NCI-H2107 treated with DMSO at 0.1 percent for 48 hours (cell line): Measurements from ENCODE around the gene MRPL27.
"Not testable (repeated sequence)": the region's sequence is repeated elsewhere in the genome, so short reads cannot be mapped to it uniquely, and the experiment has no call there.

Experiments used
- DNase-seq: peaks from one replicate; lab custom pipeline; 2025; ENCODE audit not compliant: unreplicated experiment; lab: John Stamatoyannopoulos, UW

Gene MRPL27

GRCh38 chr17:50347117-50347893, 25.7 kb downstream of the MRPL27 start:
- no peak for DNase-seq

GRCh38 chr17:50346313-50347116, 26.5 kb downstream of the MRPL27 start:
- no peak for DNase-seq

- peak; percentile 23 for DNase-seq
Observed at GRCh38 chr17:50345432-50346312, 27.3 kb downstream of the MRPL27 start, which contains the start of gene XYLT2. TSS of gene XYLT2 (plus strand) at chr17:50346126. CDS start at chr17:50346141, 15 bp downstream.

DNA sequence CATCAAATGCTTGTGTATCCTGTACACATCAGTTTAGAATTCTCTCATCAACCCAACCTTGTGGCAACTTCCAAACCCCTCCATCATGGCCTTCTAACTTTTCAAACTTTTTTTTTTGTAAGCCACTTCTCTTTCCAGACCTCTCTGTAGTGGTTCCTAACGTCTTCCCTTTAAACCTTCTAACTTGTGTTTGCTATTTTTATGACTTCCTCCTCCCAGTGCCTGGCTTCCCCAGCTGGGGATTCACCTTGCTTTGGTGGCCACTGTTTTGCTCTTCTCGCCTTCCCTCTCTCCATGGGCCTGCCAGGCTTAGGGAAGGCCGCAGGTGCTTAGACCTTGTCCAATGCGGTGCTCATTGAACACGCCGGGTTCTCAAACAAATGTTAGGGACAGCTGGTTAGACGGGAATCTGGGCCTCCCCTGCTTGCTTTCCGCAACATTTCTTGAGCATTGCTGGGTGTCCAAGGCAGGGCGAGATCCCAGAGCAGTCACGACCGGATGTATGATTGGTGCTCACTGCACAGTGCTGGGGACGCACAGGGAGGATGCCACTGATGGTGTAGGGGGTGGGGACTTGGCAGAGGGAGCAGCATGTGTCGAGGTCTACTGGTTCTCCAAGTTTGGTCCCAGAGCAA, 28.1 kb downstream of the MRPL27 start:
- DNase-seq: no peak

DNA sequence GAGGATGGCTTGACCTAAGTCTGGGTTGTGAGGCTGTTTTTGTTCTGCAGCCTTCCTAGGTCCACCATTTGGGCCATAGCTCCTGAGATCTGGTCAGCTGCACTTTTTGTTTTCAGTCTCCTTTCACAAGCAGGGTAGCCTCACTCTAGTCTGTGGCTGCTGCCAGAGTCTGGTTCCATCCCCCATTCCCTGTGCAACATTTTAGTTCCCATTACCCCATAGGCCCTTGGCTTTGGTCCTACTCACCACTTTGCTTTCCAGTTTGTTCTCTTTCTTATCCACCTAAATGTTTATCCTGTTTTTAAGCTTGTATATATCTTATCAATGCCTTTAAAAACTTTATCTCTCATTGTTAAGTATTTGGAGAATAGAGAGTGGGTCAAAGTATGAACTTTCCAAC, 33.6 kb downstream of the MRPL27 start:
- DNase-seq: no peak

GRCh38 chr17:50338645-50339044, 34.3 kb downstream of the MRPL27 start:
- no peak for DNase-seq

DNA sequence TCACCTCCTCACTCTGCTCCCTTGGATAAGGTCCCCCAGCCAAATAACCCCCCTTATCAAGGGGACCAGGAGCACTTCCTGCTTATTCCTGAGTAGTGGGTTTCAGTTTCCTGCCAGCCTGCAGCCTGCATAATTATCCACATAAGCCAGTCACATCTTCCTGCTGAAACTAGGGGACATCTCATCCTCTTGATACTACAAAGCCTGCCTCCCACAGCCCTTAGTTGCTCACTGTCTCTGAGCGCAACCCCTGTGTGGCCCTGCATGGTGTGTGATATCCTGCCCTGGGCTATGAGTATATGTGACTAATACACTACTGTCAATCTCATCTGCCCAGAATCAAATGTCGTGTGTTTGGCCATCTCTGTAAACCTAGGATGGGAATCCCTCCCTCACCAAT, 35.0 kb downstream of the MRPL27 start:
- no peak for DNase-seq

DNA sequence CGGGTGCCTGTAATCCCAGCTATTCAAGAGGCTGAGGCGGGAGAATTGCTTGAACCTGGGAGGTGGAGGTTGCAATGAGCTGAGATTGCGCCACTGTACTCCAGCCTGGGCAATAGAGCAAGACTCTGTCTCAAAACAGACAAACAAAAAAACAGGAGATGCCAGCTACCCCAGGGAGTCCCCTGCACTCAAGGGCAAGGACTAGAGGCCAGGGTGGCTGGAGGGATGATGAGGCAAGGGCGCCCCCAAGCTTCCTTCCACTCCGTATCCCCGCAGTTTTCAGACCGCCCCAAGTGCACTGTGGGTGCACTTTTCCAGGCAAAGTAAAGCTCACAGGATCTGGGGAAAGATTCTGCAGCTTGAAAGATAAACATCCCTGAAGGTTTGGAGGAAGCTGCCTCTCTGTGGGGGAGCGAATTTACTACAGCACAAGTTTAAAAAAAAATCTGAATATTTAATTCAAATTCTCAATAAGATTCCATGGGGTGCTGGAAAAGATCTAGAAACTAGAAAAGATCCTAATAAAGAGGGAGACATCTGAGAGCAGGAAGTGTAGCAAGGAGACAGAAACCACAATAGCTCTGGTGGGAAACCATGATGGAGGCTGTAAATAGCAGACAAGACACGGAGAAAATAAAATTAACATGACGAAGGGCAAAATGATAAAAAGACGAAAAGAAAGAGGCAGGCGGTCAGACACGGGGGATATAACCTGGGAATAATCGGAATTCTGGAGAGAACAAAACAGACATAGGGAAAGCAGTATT, 39.5 kb downstream of the MRPL27 start:
- DNase-seq: not testable (repeated sequence)

GRCh38 chr17:50332196-50332595, 40.8 kb downstream of the MRPL27 start:
- DNase-seq: no peak

GRCh38 chr17:50331085-50331791, 41.7 kb downstream of the MRPL27 start:
- no peak for DNase-seq

- no peak for DNase-seq
Observed at GRCh38 chr17:50330151-50330775, 42.7 kb downstream of the MRPL27 start.

GRCh38 chr17:50329716-50330115, 43.3 kb downstream of the MRPL27 start:
- no peak for DNase-seq

DNA sequence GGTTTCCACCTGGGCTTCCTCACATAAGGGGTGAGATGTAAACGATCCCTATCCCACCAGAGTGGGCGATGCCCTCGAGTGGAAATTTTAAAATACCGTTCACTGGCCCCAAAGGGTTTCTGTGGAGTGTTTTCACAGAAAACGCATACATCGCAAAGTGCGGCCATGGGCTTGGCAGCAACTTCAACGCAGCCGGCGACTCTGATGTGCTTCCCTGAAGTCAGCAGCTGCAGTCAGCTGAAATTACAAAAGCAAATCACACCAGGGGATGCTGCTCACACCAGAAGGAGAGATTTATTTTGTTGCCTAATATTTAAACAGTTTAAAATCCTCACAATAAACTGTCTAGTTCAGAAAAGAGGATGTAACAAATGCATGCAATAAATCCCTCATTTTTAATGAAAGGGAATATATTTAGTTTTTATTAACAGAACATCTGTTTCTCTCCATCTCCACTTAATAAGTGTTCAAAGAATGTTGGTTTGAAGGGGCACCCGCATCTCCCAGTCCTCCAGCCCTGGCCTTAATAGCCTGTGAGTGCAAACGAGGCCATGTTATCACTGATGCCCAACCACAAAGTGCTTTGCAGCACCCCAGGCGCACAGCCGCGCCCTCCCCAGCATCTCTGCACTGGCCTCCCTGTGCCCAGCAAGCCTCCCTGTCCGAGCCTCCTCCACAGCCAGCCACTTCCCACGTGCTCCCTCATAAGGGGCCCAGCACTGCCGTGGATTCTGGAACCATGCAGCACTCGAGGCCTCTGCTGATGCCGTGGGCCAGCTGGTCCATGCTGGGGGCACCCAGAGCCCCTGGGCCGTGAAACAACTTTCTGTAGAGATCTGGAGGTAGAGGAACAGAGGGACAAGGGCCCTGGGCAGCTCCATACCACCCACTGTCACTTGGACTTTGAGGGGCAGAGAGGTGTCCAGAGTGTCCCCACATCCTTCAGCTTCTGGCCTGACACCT, 44.3 kb downstream of the MRPL27 start:
- DNase-seq: no peak

DNA sequence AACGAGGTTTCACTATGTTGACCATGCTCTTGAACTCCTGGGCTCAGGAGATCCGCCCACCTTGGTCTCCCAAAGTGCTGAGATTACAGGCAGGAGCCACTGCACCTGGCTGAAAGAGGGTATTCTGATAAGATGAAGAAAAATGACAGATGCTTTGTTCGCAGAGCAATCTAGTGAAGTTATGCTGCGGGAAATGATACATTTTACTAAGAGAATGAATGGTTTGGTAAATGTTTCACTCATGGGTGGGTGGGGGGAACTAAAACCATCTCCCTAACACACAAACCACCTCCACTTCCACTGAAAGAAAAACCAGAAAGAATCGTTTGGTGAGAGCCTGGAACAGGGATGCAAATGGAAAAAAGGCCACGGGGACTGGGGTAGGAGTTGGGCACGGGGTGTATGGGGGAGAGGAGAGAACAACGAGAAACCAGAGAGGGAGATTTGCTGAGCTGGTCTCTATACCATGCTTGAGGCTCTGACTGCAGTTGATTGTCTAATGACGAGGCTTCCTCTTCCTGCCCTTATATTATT, 46.1 kb downstream of the MRPL27 start:
- no peak for DNase-seq

- DNase-seq: no peak
Observed at GRCh38 chr17:50325906-50326305, 47.1 kb downstream of the MRPL27 start.

DNA sequence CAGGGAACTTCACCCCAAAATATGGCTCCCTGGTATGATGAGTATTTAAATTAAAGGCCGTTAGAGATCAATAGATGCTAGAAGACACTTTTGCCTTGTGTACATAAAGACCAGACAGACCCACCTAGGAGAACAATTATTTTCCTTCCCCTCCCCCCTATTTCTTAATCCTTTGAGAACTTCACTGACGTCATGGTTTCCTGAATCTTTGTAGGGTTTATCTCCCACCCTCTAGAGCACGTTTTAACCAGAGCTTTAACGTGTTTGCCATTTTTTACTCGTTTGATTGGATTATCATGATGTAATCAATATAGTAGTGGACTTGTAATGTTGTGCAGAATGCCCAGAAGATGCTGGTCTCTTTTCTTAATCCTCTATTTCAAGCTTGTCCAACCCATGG, 49.9 kb downstream of the MRPL27 start:
- DNase-seq: no peak

DNA sequence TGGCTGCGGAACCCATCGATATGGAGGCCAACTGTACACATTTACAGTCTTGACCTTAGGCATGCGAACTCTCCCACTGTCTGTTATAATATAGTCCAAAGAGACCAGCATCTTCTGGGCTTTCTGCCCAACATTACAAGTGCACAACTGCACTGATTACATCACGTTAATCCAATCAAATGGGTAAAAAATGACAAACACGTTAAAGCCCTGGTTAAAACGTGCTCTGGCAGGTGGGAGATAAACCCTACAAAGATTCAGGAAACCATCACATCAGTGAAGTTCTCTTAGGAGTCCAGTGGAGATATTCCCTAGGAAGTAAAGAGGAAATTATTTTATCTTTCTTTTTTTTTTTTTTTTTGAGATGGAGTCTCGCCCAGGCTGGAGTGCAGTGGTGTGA, 50.7 kb downstream of the MRPL27 start:
- DNase-seq: no peak
